Liver (tissue), 9 donors: ENCODE measurements around the gene ITGA8. TPM values are rescaled to one million over a fixed set of nuclear protein-coding genes. Genes with fewer than 3 reads are reported as not detected.
"Not testable (repeated sequence)": the region's sequence is repeated elsewhere in the genome, so short reads cannot be mapped to it uniquely, and the experiment has no call there.

Experiments
- DNase-seq: peaks from one replicate; pipeline ENCODE4 v3.0.0-alpha.2; 2017; ENCODE audit warnings: low spot score
- H3K27ac ChIP-seq, 2 donors: one replicate each; pipeline ENCODE4 v1.7.0; 2013; ENCODE audit warnings: inconsistent platforms in 2 of 2, low read length in 2 of 2, control low read depth in 1 of 2, low read depth in 1 of 2, mild to moderate bottlenecking in 1 of 2
- H3K27me3 ChIP-seq, 4 donors: one replicate each; pipeline versions ENCODE4 v1.6.1 to v1.7.0; 2013; ENCODE audit warnings: low read length in 3 of 4, inconsistent platforms in 1 of 4, mild to moderate bottlenecking in 1 of 4, moderate library complexity in 1 of 4; ENCODE audit not compliant: control insufficient read depth in 4 of 4, insufficient read depth in 4 of 4
- H3K36me3 ChIP-seq, 4 donors: one replicate each; pipeline versions ENCODE4 v1.6.1 to v1.7.0; 2013; ENCODE audit warnings: low read length in 3 of 4, mild to moderate bottlenecking in 3 of 4, low read depth in 1 of 4, moderate library complexity in 1 of 4; ENCODE audit not compliant: control insufficient read depth in 4 of 4, insufficient read depth in 3 of 4
- H3K4me1 ChIP-seq, 4 donors: one replicate each; pipeline versions ENCODE4 v1.6.1 to v1.7.0; 2013; ENCODE audit warnings: low read length in 3 of 4, mild to moderate bottlenecking in 3 of 4, moderate library complexity in 1 of 4; ENCODE audit not compliant: control insufficient read depth in 4 of 4, insufficient read depth in 4 of 4
- H3K4me3 ChIP-seq, 3 donors: one replicate each; pipeline versions ENCODE4 v1.6.1 to v1.7.0; 2013; ENCODE audit warnings: low read length in 3 of 3, control low read depth in 1 of 3, low read depth in 1 of 3, mild to moderate bottlenecking in 1 of 3
- H3K9ac ChIP-seq, 2 donors: one replicate each; pipeline ENCODE4 v1.7.0; 2013; ENCODE audit warnings: low read length in 2 of 2, mild to moderate bottlenecking in 2 of 2, moderate library complexity in 2 of 2, control low read depth in 1 of 2, low read depth in 1 of 2
- H3K9me3 ChIP-seq, 4 donors: one replicate each; pipeline versions ENCODE4 v1.6.1 to v1.7.0; 2013; ENCODE audit warnings: low read length in 3 of 4; ENCODE audit not compliant: control insufficient read depth in 4 of 4
- ATF3 ChIP-seq: IDR thresholded peaks from 2 replicates; pipeline ENCODE4 v1.6.1; 2016; ENCODE audit warnings: antibody characterized with exemption
- CTCF ChIP-seq: fragments of 150-350 bp; IDR thresholded peaks from 2 replicates; pipeline ENCODE4 v1.5.1; 2017; ENCODE audit warnings: improper control_type of control experiment, low read depth, low read length; ENCODE audit not compliant: missing input control
- EGR1 ChIP-seq, 2 donors: IDR thresholded peaks; 2 replicates each; pipeline ENCODE4 v1.6.1; 2016 to 2018; ENCODE audit warnings: antibody characterized with exemption in 2 of 2, low read depth in 2 of 2
- FOXA1 ChIP-seq: IDR thresholded peaks from 2 replicates; pipeline ENCODE4 v1.6.1; 2016; ENCODE audit warnings: antibody characterized with exemption
- FOXA2 ChIP-seq: IDR thresholded peaks from 2 replicates; pipeline ENCODE4 v1.6.1; 2016; ENCODE audit warnings: antibody characterized with exemption
- GABPA ChIP-seq, 2 donors: IDR thresholded peaks in 1 of 2; conservative IDR thresholded peaks in 1 of 2; 2 replicates each; pipeline ENCODE4 v1.6.1; 2016; ENCODE audit warnings: antibody characterized with exemption in 2 of 2, mild to moderate bottlenecking in 1 of 2, moderate library complexity in 1 of 2
- HNF4A ChIP-seq, 2 donors: conservative IDR thresholded peaks; 2 replicates each; pipeline ENCODE4 v1.6.1; 2016; ENCODE audit warnings: antibody characterized with exemption in 2 of 2, mild to moderate bottlenecking in 2 of 2
- HNF4G ChIP-seq: IDR thresholded peaks from 2 replicates; pipeline ENCODE4 v1.6.1; 2016; ENCODE audit warnings: antibody characterized with exemption
- JUND ChIP-seq, 2 donors: IDR thresholded peaks; 2 replicates each; pipeline ENCODE4 v1.6.1; 2016; ENCODE audit warnings: antibody characterized with exemption in 2 of 2
- NR2F2 ChIP-seq: IDR thresholded peaks from 2 replicates; pipeline ENCODE4 v1.6.1; 2016; ENCODE audit warnings: antibody characterized with exemption
- RAD21 ChIP-seq, 2 donors: IDR thresholded peaks; 2 replicates each; pipeline ENCODE4 v1.6.1; 2016; ENCODE audit warnings: antibody characterized with exemption in 2 of 2, mild to moderate bottlenecking in 2 of 2
- REST ChIP-seq: IDR thresholded peaks from 2 replicates; pipeline ENCODE4 v1.6.1; 2016; ENCODE audit warnings: antibody characterized with exemption, mild to moderate bottlenecking
- RXRA ChIP-seq, 2 donors: IDR thresholded peaks; 2 replicates each; pipeline ENCODE4 v1.6.1; 2017 to 2018; ENCODE audit warnings: antibody characterized with exemption in 2 of 2, mild to moderate bottlenecking in 1 of 2
- SP1 ChIP-seq: IDR thresholded peaks from 2 replicates; pipeline ENCODE4 v1.6.1; 2018; ENCODE audit warnings: antibody characterized with exemption, mild to moderate bottlenecking
- TAF1 ChIP-seq: conservative IDR thresholded peaks from 2 replicates; pipeline ENCODE4 v1.6.1; 2016; ENCODE audit warnings: antibody characterized with exemption, mild to moderate bottlenecking
- YY1 ChIP-seq: IDR thresholded peaks from 2 replicates; pipeline ENCODE4 v1.6.1; 2016; ENCODE audit warnings: antibody characterized with exemption, mild to moderate bottlenecking
- WGBS: extraction: QIAGEN DNeasy Blood & Tissue Kit; methylation state at CpG from one replicate; pipeline ENCODE4 v1.1.7; 2013; 5-methylcytosine and 5-hydroxymethylcytosine counted together
- polyA plus RNA-seq, 2 donors: library from polyadenylated mRNA; stranded (reverse) in 1 of 2; unstranded in 1 of 2; fragments of 200-250 nt in 1 of 2; fragments of >200 nt in 1 of 2; fragmentation: Nextera tagmentation in 1 of 2; extraction: Ambion mirVana in 1 of 2; gene quantifications; one replicate each; pipeline versions ENCODE4 v1.2.1 to v1.2.3, GENCODE V29; 2013 to 2015
- total RNA-seq, 2 donors: library from RNA; depleted of rRNA; stranded (reverse); fragments of >200 nt; gene quantifications; one replicate each; pipeline ENCODE4 v1.2.3, GENCODE V29; 2014
- TF ChIP-seq, protein P1 (sequence below): IDR thresholded peaks from 2 replicates; pipeline ENCODE4 v1.6.1; 2016; ENCODE audit warnings: antibody characterized with exemption
- TF ChIP-seq, protein P2 (sequence below): IDR thresholded peaks from 2 replicates; pipeline ENCODE4 v1.6.1; 2016; ENCODE audit warnings: antibody characterized with exemption
- donor health status: healthy.
- donor health status: healthy.
- donor health status: healthy.
- donor health status: healthy.
- donor health status: healthy.

ITGA8 gene
- total and polyA plus RNA-seq, 4 donors, result 0.06 to 1.0 (median 0.60) TPM

GRCh38 chr10:15539262-15539661 lies 180.5 kb downstream of the ITGA8 start:
- Histone ChIP-seq H3K36me3 (no peaks in the 10 kb centered on the region), H3K9me3 (peaks cover 0 to 4% (median 0%) of the 10 kb centered on the region in 4 donors), H3K27ac (no peak overlapping the region), H3K27me3 (no peaks in the 10 kb centered on the region), H3K4me1 (no peaks in the 10 kb centered on the region), H3K4me3 (no peak overlapping the region), H3K9ac (no peak overlapping the region)
- TF ChIP-seq JUND (IDR thresholded peaks at IDR 0.05), result no peak
- no peak for TF ChIP-seq TAF1
- TF ChIP-seq HNF4A (conservative IDR thresholded peaks at IDR 0.05), result no peak
- no peak for TF ChIP-seq YY1
- no peak for TF ChIP-seq SP1
- TF ChIP-seq HNF4G, result no peak
- TF ChIP-seq, protein P1, sequence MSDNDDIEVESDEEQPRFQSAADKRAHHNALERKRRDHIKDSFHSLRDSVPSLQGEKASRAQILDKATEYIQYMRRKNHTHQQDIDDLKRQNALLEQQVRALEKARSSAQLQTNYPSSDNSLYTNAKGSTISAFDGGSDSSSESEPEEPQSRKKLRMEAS, result no peak
- TF ChIP-seq FOXA1, result no peak
- TF ChIP-seq EGR1 (IDR thresholded peaks at IDR 0.05; ENCODE audit: low read depth in 2 of 2), result no peak
- TF ChIP-seq, protein P2, sequence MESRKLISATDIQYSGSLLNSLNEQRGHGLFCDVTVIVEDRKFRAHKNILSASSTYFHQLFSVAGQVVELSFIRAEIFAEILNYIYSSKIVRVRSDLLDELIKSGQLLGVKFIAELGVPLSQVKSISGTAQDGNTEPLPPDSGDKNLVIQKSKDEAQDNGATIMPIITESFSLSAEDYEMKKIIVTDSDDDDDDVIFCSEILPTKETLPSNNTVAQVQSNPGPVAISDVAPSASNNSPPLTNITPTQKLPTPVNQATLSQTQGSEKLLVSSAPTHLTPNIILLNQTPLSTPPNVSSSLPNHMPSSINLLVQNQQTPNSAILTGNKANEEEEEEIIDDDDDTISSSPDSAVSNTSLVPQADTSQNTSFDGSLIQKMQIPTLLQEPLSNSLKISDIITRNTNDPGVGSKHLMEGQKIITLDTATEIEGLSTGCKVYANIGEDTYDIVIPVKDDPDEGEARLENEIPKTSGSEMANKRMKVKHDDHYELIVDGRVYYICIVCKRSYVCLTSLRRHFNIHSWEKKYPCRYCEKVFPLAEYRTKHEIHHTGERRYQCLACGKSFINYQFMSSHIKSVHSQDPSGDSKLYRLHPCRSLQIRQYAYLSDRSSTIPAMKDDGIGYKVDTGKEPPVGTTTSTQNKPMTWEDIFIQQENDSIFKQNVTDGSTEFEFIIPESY, result no peak
- TF ChIP-seq REST, result no peak
- TF ChIP-seq GABPA (IDR thresholded peaks at IDR 0.05 in 1 of 2, conservative IDR thresholded peaks at IDR 0.05 in 1 of 2), result no peak
- TF ChIP-seq CTCF, result no peak
- no peak for TF ChIP-seq NR2F2
- no peak for TF ChIP-seq RXRA (IDR thresholded peaks at IDR 0.05)
- no peak for TF ChIP-seq RAD21 (IDR thresholded peaks at IDR 0.05)
- no peak for TF ChIP-seq FOXA2
- TF ChIP-seq ATF3, result no peak
- no peak for DNase-seq
- WGBS, result 70% methylated on average over 1 of the region's 1 CpG

DNA sequence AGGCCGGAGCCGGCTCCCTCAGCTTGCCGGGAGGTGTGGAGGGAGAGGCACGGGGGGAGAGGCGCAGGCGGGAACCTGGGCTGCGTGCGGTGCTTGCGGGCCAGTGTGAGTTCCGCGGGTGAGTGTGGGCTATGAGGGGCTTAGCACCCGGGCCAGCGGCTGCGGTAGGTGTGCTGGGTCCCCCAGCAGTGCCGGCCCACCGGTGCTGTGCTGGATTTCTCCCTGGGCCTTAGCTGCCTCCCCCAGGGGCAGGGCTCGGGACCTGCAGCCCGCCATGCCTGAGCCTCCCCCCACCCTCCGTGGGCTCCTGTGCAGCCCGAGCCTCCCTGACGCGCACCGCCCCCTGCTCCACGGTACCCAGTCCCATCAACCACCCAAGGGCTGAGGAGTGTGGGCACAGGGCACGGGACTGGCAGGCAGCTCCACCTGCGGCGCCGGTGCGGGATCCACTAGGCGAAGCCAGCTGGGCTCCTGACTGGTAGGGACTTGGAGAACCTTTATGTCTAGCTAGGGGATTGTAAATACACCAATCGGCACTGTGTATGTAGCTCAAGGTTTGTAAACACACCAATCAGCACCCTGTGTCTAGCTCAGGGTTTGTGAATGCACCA lies 184.7 kb downstream of the ITGA8 start:
- 90% methylated on average over 31 of the region's 31 CpGs for WGBS
- not testable (repeated sequence) for DNase-seq, H3K9ac ChIP-seq, H3K27ac ChIP-seq, H3K36me3 ChIP-seq, H3K4me1 ChIP-seq, H3K27me3 ChIP-seq, H3K4me3 ChIP-seq, H3K9me3 ChIP-seq
